Right atrium auricular region (tissue), 2 donors: ENCODE data around the gene RNU1-4. TPM values are rescaled to one million over a fixed set of nuclear protein-coding genes. Genes with fewer than 3 reads are reported as not detected.
"Not testable (repeated sequence)": the region's sequence is repeated elsewhere in the genome, so short reads cannot be mapped to it uniquely, and the experiment has no call there.

Source experiments
- DNase-seq: peaks from one replicate; pipeline ENCODE4 v3.0.0-alpha.2; 2019; ENCODE audit warnings: low spot score
- H3K27ac ChIP-seq, 2 donors: fragments of 200-600 bp; sonication (generic); 1 replicate in 1 of 2; 2 replicates in 1 of 2; pipeline ENCODE4 v1.5.1; 2016 to 2019
- H3K27me3 ChIP-seq, 2 donors: fragments of 200-600 bp; sonication (generic); one replicate each; pipeline versions ENCODE4 v1.5.1 to v1.6.0; 2017 to 2019
- H3K36me3 ChIP-seq: fragments of 200-600 bp; sonication (generic); one replicate; pipeline ENCODE4 v1.5.1; 2016
- H3K4me1 ChIP-seq, 2 donors: fragments of 200-600 bp; sonication (generic); one replicate each; pipeline versions ENCODE4 v1.5.1 to v1.6.0; 2017 to 2019
- H3K4me3 ChIP-seq, 2 donors: fragments of 200-600 bp; sonication (generic); 1 replicate in 1 of 2; 2 replicates in 1 of 2; pipeline ENCODE4 v1.5.1; 2017 to 2019; ENCODE audit warnings: mild to moderate bottlenecking in 1 of 2, moderate library complexity in 1 of 2
- H3K9me3 ChIP-seq, 2 donors: fragments of 200-600 bp; sonication (generic); one replicate each; pipeline ENCODE4 v1.5.1; 2019
- CTCF ChIP-seq, 2 donors: fragments of 200-600 bp; sonication (generic); IDR thresholded peaks; one replicate each; pipeline ENCODE4 v1.5.1; 2019; ENCODE audit warnings: antibody characterized with exemption in 2 of 2
- total RNA-seq, 2 donors: library from RNA; depleted of rRNA; stranded (reverse); fragments of >200 nt; gene quantifications; one replicate each; pipeline ENCODE4 v1.1.0, GENCODE V29; 2016

The RNU1-4 gene
- total RNA-seq, 2 donors from 2014 or later: not detected

- Histone ChIP-seq H3K27ac (no peak overlapping the region), H3K4me3 (no peak overlapping the region), H3K27me3 (no peaks in the 10 kb centered on the region), H3K36me3 (no peaks in the 10 kb centered on the region), H3K9me3 (no peaks in the 10 kb centered on the region), H3K4me1 (peaks cover 0 to 15% of the 10 kb centered on the region in 2 donors)
- TF ChIP-seq CTCF (IDR thresholded peaks at IDR 0.05): no peak
- DNase-seq: peak; percentile 58
These were observed 19.7 kb upstream of the RNU1-4 start for GRCh38 chr1:16720351-16721223.

GRCh38 chr1:16721871-16722641, 18.3 kb upstream of the RNU1-4 start:
- DNase-seq: no peak
- H3K27me3 ChIP-seq: no peaks in the 10 kb centered on the region
- peaks cover 0 to 15% of the 10 kb centered on the region in 2 donors for H3K4me1 ChIP-seq
- no peak overlapping the region for H3K4me3 ChIP-seq
- no peaks in the 10 kb centered on the region for H3K9me3 ChIP-seq
- H3K27ac ChIP-seq: no peak overlapping the region
- H3K36me3 ChIP-seq: no peaks in the 10 kb centered on the region
- no peak for TF ChIP-seq CTCF (IDR thresholded peaks at IDR 0.05)

- Histone ChIP-seq H3K4me1 (peaks cover 0 to 5% of the 10 kb centered on the region in 2 donors), H3K36me3 (no peaks in the 10 kb centered on the region), H3K4me3 (no peak overlapping the region), H3K9me3 (no peaks in the 10 kb centered on the region), H3K27me3 (no peaks in the 10 kb centered on the region), H3K27ac (no peak overlapping the region)
- TF ChIP-seq CTCF (IDR thresholded peaks at IDR 0.05): no peak
- DNase-seq: peak; percentile 61
These were observed 15.4 kb upstream of the RNU1-4 start for GRCh38 chr1:16724718-16725438.

GRCh38 chr1:16725439-16726245, 14.7 kb upstream of the RNU1-4 start:
- H3K9me3 ChIP-seq, H3K36me3 ChIP-seq, H3K4me1 ChIP-seq, DNase-seq, H3K27ac ChIP-seq, H3K27me3 ChIP-seq, H3K4me3 ChIP-seq: not testable (repeated sequence)

- no peaks in the 10 kb centered on the region for H3K27me3 ChIP-seq
- peak; percentile 59 for DNase-seq
- no peak overlapping the region for H3K4me3 ChIP-seq
- H3K36me3 ChIP-seq: no peaks in the 10 kb centered on the region
- no peak overlapping the region for H3K27ac ChIP-seq
- H3K9me3 ChIP-seq: no peaks in the 10 kb centered on the region
- TF ChIP-seq CTCF (IDR thresholded peaks at IDR 0.05): no peak
- no peaks in the 10 kb centered on the region for H3K4me1 ChIP-seq
These were observed 12.9 kb upstream of the RNU1-4 start for GRCh38 chr1:16727190-16728111.

GRCh38 chr1:16728243-16728949, 11.9 kb upstream of the RNU1-4 start:
- H3K4me1 ChIP-seq, H3K9me3 ChIP-seq, H3K36me3 ChIP-seq, DNase-seq, H3K27me3 ChIP-seq, H3K27ac ChIP-seq, H3K4me3 ChIP-seq: not testable (repeated sequence)

- H3K27me3 ChIP-seq, DNase-seq, H3K27ac ChIP-seq, H3K4me1 ChIP-seq, H3K4me3 ChIP-seq, H3K36me3 ChIP-seq, H3K9me3 ChIP-seq: not testable (repeated sequence)
These were observed 7.9 kb upstream of the RNU1-4 start for GRCh38 chr1:16732254-16732896.
